NCI-H774 (cell line): ENCODE data around the gene DUSP2.
A peak's percentile ranks its signal among the peaks of the same experiment; 100 is the strongest.

Source experiments
- DNase-seq: peaks from one replicate; lab custom pipeline; 2025; lab: John Stamatoyannopoulos, UW

DUSP2 gene

GRCh38 chr2:96131152-96131812 lies 14.0 kb downstream of the DUSP2 start:
- DNase-seq = no peak

- no peak for DNase-seq
Observed at GRCh38 chr2:96130483-96130882, 14.8 kb downstream of the DUSP2 start.

GRCh38 chr2:96129528-96130120 lies 15.6 kb downstream of the DUSP2 start:
- DNase-seq = no peak

- DNase-seq = no peak
Observed at GRCh38 chr2:96128456-96128855, 16.8 kb downstream of the DUSP2 start.

- DNase-seq = no peak
Observed at GRCh38 chr2:96124406-96125265, 20.6 kb downstream of the DUSP2 start.

GRCh38 chr2:96123936-96124335 lies 21.3 kb downstream of the DUSP2 start:
- no peak for DNase-seq

- no peak for DNase-seq
Observed at GRCh38 chr2:96123290-96123689, 21.9 kb downstream of the DUSP2 start.

- DNase-seq = no peak
Observed at GRCh38 chr2:96122391-96122790, 22.8 kb downstream of the DUSP2 start.

GRCh38 chr2:96121414-96121813 lies 23.8 kb downstream of the DUSP2 start:
- no peak for DNase-seq

- no peak for DNase-seq
Observed at GRCh38 chr2:96120991-96121390, 24.2 kb downstream of the DUSP2 start.

- no peak for DNase-seq
Observed at GRCh38 chr2:96120091-96120720, 25.0 kb downstream of the DUSP2 start.

- no peak for DNase-seq
Observed at GRCh38 chr2:96119389-96119751, 25.9 kb downstream of the DUSP2 start.

GRCh38 chr2:96118698-96119388 lies 26.4 kb downstream of the DUSP2 start:
- DNase-seq = no peak

- DNase-seq = no peak
Observed at GRCh38 chr2:96117701-96118588, 27.3 kb downstream of the DUSP2 start.

GRCh38 chr2:96116879-96117533 lies 28.2 kb downstream of the DUSP2 start:
- DNase-seq = peak; percentile 36

GRCh38 chr2:96116424-96116878 lies 28.8 kb downstream of the DUSP2 start, which contains the start of gene ADRA2B:
Gene ADRA2B (minus strand): TSS chr2:96116571. CDS start chr2:96116149, 422 bp downstream.
- peak; percentile 62 for DNase-seq

GRCh38 chr2:96115631-96116423 lies 29.4 kb downstream of the DUSP2 start:
- no peak for DNase-seq

GRCh38 chr2:96114903-96115581 lies 30.2 kb downstream of the DUSP2 start:
- DNase-seq = no peak

- DNase-seq = no peak
Observed at GRCh38 chr2:96114546-96114902, 30.7 kb downstream of the DUSP2 start.
